Osteoblast (primary cell): ENCODE results near the gene ADAMTS10. TPM values are rescaled to one million over a fixed set of nuclear protein-coding genes. Genes with fewer than 3 reads are reported as not detected.

Experiments
- DNase-seq: peaks from one replicate; pipeline ENCODE4 v3.0.0; 2011; ENCODE audit warnings: low spot score, mixed read lengths; ENCODE audit not compliant: insufficient read length; ENCODE audit errors: missing footprints
- H2AFZ ChIP-seq: 2 replicates; pipeline ENCODE4 v1.6.0; 2011; ENCODE audit warnings: mild to moderate bottlenecking, low read length
- H3K27ac ChIP-seq: 2 replicates; pipeline ENCODE4 v1.5.1; 2011; ENCODE audit warnings: mild to moderate bottlenecking, low read depth, low read length, moderate library complexity
- H3K27me3 ChIP-seq: 2 replicates; pipeline ENCODE4 v1.6.0; 2012; ENCODE audit warnings: mild to moderate bottlenecking, control low read depth, inconsistent platforms, low read length, moderate library complexity; ENCODE audit not compliant: insufficient read depth
- H3K36me3 ChIP-seq: 2 replicates; pipeline ENCODE4 v1.5.1; 2011; ENCODE audit warnings: mild to moderate bottlenecking, low read length, control low read depth, moderate library complexity; ENCODE audit not compliant: insufficient read depth
- H3K4me1 ChIP-seq: 2 replicates; pipeline ENCODE4 v1.5.1; 2011; ENCODE audit warnings: mild to moderate bottlenecking, low read length, control low read depth, moderate library complexity; ENCODE audit not compliant: insufficient read depth
- H3K4me2 ChIP-seq: 2 replicates; pipeline ENCODE4 v1.6.0; 2011; ENCODE audit warnings: mild to moderate bottlenecking, low read length; ENCODE audit not compliant: insufficient read depth
- H3K4me3 ChIP-seq: fragments of 200-600 bp; sonication (generic); 3 replicates; pipeline ENCODE4 v1.5.1; 2012; ENCODE audit warnings: mild to moderate bottlenecking, low read length, inconsistent platforms; ENCODE audit not compliant: insufficient read depth
- H3K79me2 ChIP-seq: 2 replicates; pipeline ENCODE4 v1.6.0; 2012; ENCODE audit warnings: mild to moderate bottlenecking, low read length, control low read depth, inconsistent platforms; ENCODE audit not compliant: insufficient read depth
- H3K9me3 ChIP-seq: 2 replicates; pipeline ENCODE4 v1.5.1; 2011; ENCODE audit warnings: low read depth, low read length, control low read depth
- H4K20me1 ChIP-seq: 2 replicates; pipeline ENCODE4 v1.6.0; 2012; ENCODE audit warnings: mild to moderate bottlenecking, low read length, control low read depth; ENCODE audit not compliant: insufficient read depth
- CTCF ChIP-seq: IDR thresholded peaks from 2 replicates; pipeline ENCODE4 v1.5.1; 2011; ENCODE audit warnings: mild to moderate bottlenecking, low read depth, low read length, moderate library complexity; ENCODE audit errors: extremely low read depth
- total RNA-seq: library from RNA; depleted of rRNA; stranded (reverse); fragments of >200 nt; gene quantifications from 2 replicates; pipeline ENCODE4 v1.2.3, GENCODE V29; 2012

The ADAMTS10 gene
- total RNA-seq, 1 donor = 49.6 TPM

GRCh38 chr19:8595651-8596050 lies 14.9 kb downstream of the ADAMTS10 start:
- Histone ChIP-seq H3K27me3 (peaks cover 3% of the 10 kb centered on the region), H3K4me3 (no peak overlapping the region), H3K27ac (no peak overlapping the region), H3K4me1 (peaks cover 8% of the 10 kb centered on the region), H3K4me2 (no peak overlapping the region), H3K36me3 (no peaks in the 10 kb centered on the region), H4K20me1 (no peaks in the 10 kb centered on the region), H3K9me3 (no peaks in the 10 kb centered on the region), H2AFZ (no peak overlapping the region), H3K79me2 (no peaks in the 10 kb centered on the region)
- DNase-seq = no peak
- no peak for TF ChIP-seq CTCF

- Histone ChIP-seq H2AFZ (no peak overlapping the region), H3K4me2 (no peak overlapping the region), H3K4me1 (peaks cover 8% of the 10 kb centered on the region), H3K27ac (no peak overlapping the region), H3K9me3 (no peaks in the 10 kb centered on the region), H3K27me3 (peaks cover 3% of the 10 kb centered on the region), H3K4me3 (no peak overlapping the region), H4K20me1 (no peaks in the 10 kb centered on the region), H3K79me2 (no peaks in the 10 kb centered on the region), H3K36me3 (no peaks in the 10 kb centered on the region)
- DNase-seq = no peak
- TF ChIP-seq CTCF = peak; percentile 24
These were observed 16.6 kb downstream of the ADAMTS10 start for GRCh38 chr19:8593931-8594330.

GRCh38 chr19:8592231-8593009 lies 18.1 kb downstream of the ADAMTS10 start:
- Histone ChIP-seq H3K27ac (no peak overlapping the region), H2AFZ (no peak overlapping the region), H3K36me3 (no peaks in the 10 kb centered on the region), H3K4me3 (peak overlapping the region; percentile 42), H3K4me1 (peaks cover 8% of the 10 kb centered on the region), H3K9me3 (no peaks in the 10 kb centered on the region), H3K4me2 (peak overlapping the region; percentile 67), H3K79me2 (no peaks in the 10 kb centered on the region), H4K20me1 (no peaks in the 10 kb centered on the region), H3K27me3 (peaks cover 3% of the 10 kb centered on the region)
- peak; percentile 94 for DNase-seq
- TF ChIP-seq CTCF = no peak

GRCh38 chr19:8589177-8589714 lies 21.3 kb downstream of the ADAMTS10 start:
- Histone ChIP-seq H2AFZ (no peak overlapping the region), H3K27me3 (peaks cover 3% of the 10 kb centered on the region), H3K4me3 (no peak overlapping the region), H3K27ac (no peak overlapping the region), H3K36me3 (no peaks in the 10 kb centered on the region), H4K20me1 (no peaks in the 10 kb centered on the region), H3K79me2 (no peaks in the 10 kb centered on the region), H3K4me1 (peaks cover 8% of the 10 kb centered on the region), H3K9me3 (no peaks in the 10 kb centered on the region), H3K4me2 (no peak overlapping the region)
- DNase-seq = peak; percentile 41
- TF ChIP-seq CTCF = no peak
